Esophagus (tissue), 2 donors: ENCODE results near the gene DDIAS. TPM values are rescaled to one million over a fixed set of nuclear protein-coding genes. Genes with fewer than 3 reads are reported as not detected.
"Not testable (repeated sequence)": the region's sequence is repeated elsewhere in the genome, so short reads cannot be mapped to it uniquely, and the experiment has no call there.

Experiments used
- H3K27ac ChIP-seq, 2 donors: one replicate each; pipeline ENCODE4 v1.5.1; 2013; ENCODE audit warnings: low read depth in 2 of 2, mild to moderate bottlenecking in 2 of 2, inconsistent platforms in 1 of 2, low read length in 1 of 2, moderate library complexity in 1 of 2
- H3K27me3 ChIP-seq, 2 donors: one replicate each; pipeline ENCODE4 v1.6.1; 2013; ENCODE audit warnings: low read length in 2 of 2, control low read depth in 1 of 2, mild to moderate bottlenecking in 1 of 2; ENCODE audit not compliant: insufficient read depth in 2 of 2, control insufficient read depth in 1 of 2
- H3K36me3 ChIP-seq, 2 donors: one replicate each; pipeline ENCODE4 v1.6.1; 2013; ENCODE audit warnings: low read length in 1 of 2; ENCODE audit not compliant: control insufficient read depth in 2 of 2, insufficient read depth in 2 of 2
- H3K4me1 ChIP-seq, 2 donors: one replicate each; pipeline ENCODE4 v1.6.1; 2013; ENCODE audit warnings: low read length in 1 of 2; ENCODE audit not compliant: control insufficient read depth in 2 of 2, insufficient read depth in 2 of 2
- H3K4me3 ChIP-seq, 2 donors: one replicate each; pipeline ENCODE4 v1.5.1; 2013; ENCODE audit warnings: low read length in 2 of 2, mild to moderate bottlenecking in 2 of 2, low read depth in 1 of 2, moderate library complexity in 1 of 2
- H3K9me3 ChIP-seq, 2 donors: one replicate each; pipeline ENCODE4 v1.6.1; 2013; ENCODE audit warnings: mild to moderate bottlenecking in 2 of 2, low read depth in 1 of 2, low read length in 1 of 2, moderate library complexity in 1 of 2; ENCODE audit not compliant: control insufficient read depth in 2 of 2, insufficient read depth in 1 of 2
- WGBS, 2 donors: extraction: QIAGEN DNeasy Blood & Tissue Kit; methylation state at CpG; one replicate each; pipeline ENCODE4 v1.1.7; 2013; 5-methylcytosine and 5-hydroxymethylcytosine counted together
- polyA plus RNA-seq, 2 donors: library from polyadenylated mRNA; stranded (reverse); fragments of 200-250 nt; gene quantifications; one replicate each; pipeline ENCODE4 v1.2.3, GENCODE V29; 2013
- donor health status: healthy with polysubstance abuse.
- donor health status: Bipolar disorder and iron deficiency.

DDIAS gene
- polyA plus RNA-seq, 2 donors, result 0.92 to 2.5 TPM

GRCh38 chr11:82950502-82950901 lies 49.0 kb downstream of the DDIAS start:
- H3K36me3 ChIP-seq, H3K27me3 ChIP-seq, H3K4me3 ChIP-seq, H3K9me3 ChIP-seq, H3K27ac ChIP-seq, H3K4me1 ChIP-seq: not testable (repeated sequence)
- 96 to 98% methylated on average over 2 of the region's 2 CpGs for WGBS, 2 donors

- not testable (repeated sequence) for H3K27ac ChIP-seq, H3K27me3 ChIP-seq, H3K36me3 ChIP-seq, H3K4me1 ChIP-seq, H3K9me3 ChIP-seq, H3K4me3 ChIP-seq
- 59 to 71% methylated on average over 9 of the region's 9 CpGs for WGBS, 2 donors
Measured at GRCh38 chr11:82955736-82956453, 54.4 kb downstream of the DDIAS start.

DNA sequence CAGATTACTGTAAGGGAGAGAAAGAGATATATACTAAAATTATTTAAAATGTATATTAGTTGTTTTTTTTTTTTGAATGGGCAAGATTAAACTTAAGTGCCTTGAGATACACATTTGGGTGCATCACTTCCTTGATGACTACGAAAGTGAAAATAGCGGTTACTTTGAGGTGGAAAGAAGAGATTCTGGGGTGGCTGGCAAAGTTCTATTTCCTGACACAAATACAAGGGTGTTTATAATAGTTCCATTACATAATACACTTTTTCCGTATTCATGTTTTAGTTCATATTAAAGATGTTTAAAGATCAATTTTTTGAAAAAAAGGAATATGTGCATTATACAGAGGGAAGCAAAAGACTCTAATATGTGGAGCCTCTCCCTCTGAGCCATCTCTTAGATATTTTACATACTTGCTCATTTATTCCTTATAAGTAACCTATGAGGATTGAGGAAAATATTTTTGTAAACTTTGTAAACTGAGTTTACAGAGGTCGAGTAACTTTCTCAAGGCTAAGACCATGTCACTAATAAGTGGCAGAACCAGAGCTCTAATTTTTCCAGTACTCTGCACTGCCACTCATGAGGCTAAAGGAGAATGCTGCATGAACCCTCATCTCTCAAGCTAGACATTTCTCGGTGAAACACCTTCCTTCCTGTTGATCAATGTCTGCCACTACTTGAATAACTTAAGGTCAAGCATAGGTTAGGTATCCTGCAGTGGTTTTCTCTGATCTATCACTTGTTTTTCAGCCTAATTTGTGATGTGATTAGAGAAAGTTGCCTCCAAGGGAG lies 58.6 kb downstream of the DDIAS start:
- H3K27ac ChIP-seq, result no peak overlapping the region

GRCh38 chr11:82960779-82961143 lies 59.2 kb downstream of the DDIAS start:
- WGBS, 2 donors, result 80 to 82% methylated on average over 2 of the region's 2 CpGs
- no peak overlapping the region for H3K4me3 ChIP-seq
- no peaks in the 10 kb centered on the region for H3K36me3 ChIP-seq
- no peaks in the 10 kb centered on the region for H3K27me3 ChIP-seq
- no peaks in the 10 kb centered on the region for H3K4me1 ChIP-seq
- no peak overlapping the region for H3K27ac ChIP-seq
- H3K9me3 ChIP-seq, result no peaks in the 10 kb centered on the region

More for the DNA sequence above, 58.6 kb downstream of the DDIAS start:
- no peaks in the 10 kb centered on the region for H3K4me1 ChIP-seq
- no peaks in the 10 kb centered on the region for H3K36me3 ChIP-seq
- no peak overlapping the region for H3K4me3 ChIP-seq
- no peaks in the 10 kb centered on the region for H3K9me3 ChIP-seq
- H3K27me3 ChIP-seq, result no peaks in the 10 kb centered on the region
- WGBS, 2 donors, result 67 to 68% methylated on average over 5 of the region's 5 CpGs

DNA sequence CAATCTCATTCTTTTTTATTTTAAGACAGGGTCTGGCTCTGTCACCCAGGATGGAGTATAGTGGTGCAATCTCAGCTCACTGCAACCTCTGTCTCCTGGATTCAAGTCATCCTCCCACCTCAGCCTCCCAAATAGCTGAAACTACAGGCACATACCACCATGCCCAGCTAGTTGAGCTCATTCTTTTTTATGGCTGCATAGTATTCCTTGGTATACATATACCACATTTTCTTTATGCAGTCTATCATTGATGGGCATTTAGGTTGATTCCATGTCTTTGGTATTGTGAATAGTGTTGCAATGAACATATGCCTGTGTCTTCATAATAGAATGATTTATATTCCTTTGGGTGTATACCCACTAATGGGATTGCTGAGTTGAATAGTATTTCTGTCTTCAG lies 60.5 kb downstream of the DDIAS start:
- not testable (repeated sequence) for H3K4me1 ChIP-seq, H3K27ac ChIP-seq, H3K27me3 ChIP-seq, H3K9me3 ChIP-seq, H3K4me3 ChIP-seq, H3K36me3 ChIP-seq

GRCh38 chr11:82967381-82967780 lies 65.8 kb downstream of the DDIAS start:
- 70 to 91% methylated on average over 4 of the region's 4 CpGs for WGBS, 2 donors
- Histone ChIP-seq H3K27ac (no peak overlapping the region), H3K27me3 (no peaks in the 10 kb centered on the region), H3K4me3 (no peak overlapping the region), H3K4me1 (no peaks in the 10 kb centered on the region), H3K9me3 (peaks cover 0 to 3% of the 10 kb centered on the region in 2 donors), H3K36me3 (no peaks in the 10 kb centered on the region)

DNA sequence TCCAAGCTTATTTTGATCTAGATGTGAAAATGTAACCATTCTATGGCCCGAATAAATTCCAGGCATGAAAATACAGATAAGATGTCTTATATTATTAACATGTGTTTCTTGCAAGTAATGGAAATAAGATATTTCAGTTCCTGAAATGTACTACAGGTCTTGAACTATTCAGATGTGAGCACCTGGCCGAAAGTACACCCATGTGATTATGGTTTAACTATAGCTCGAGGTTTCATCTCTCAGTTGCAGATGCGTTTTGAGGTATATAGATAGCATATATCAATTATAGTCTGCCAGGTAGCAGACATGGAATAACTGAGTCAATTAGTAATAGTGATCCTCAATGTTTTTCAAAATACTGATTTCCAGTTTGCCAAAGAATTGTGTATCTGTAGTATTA lies 68.3 kb downstream of the DDIAS start:
- no peak overlapping the region for H3K27ac ChIP-seq
- H3K9me3 ChIP-seq, result peaks cover 0 to 3% of the 10 kb centered on the region in 2 donors
- 86 to 90% methylated on average over 4 of the region's 4 CpGs for WGBS, 2 donors
- H3K4me1 ChIP-seq, result no peaks in the 10 kb centered on the region
- no peak overlapping the region for H3K4me3 ChIP-seq
- H3K27me3 ChIP-seq, result no peaks in the 10 kb centered on the region
- no peaks in the 10 kb centered on the region for H3K36me3 ChIP-seq

GRCh38 chr11:82970507-82971083 lies 69.1 kb downstream of the DDIAS start:
- not testable (repeated sequence) for H3K9me3 ChIP-seq, H3K36me3 ChIP-seq, H3K4me1 ChIP-seq, H3K27ac ChIP-seq, H3K27me3 ChIP-seq
- H3K4me3 ChIP-seq, result peak overlapping the region; percentile 5 to 33
- 81 to 86% methylated on average over 59 to 60 of the region's 60 CpGs for WGBS, 2 donors

- WGBS, 2 donors, result 76 to 82% methylated on average over 8 of the region's 8 CpGs
- not testable (repeated sequence) for H3K36me3 ChIP-seq, H3K27me3 ChIP-seq, H3K27ac ChIP-seq, H3K4me1 ChIP-seq, H3K9me3 ChIP-seq, H3K4me3 ChIP-seq
Measured at GRCh38 chr11:82971519-82971946, 70.0 kb downstream of the DDIAS start.
